Esophagus squamous epithelium (tissue), 4 donors: Measurements from ENCODE around the gene FOXL1.

Source experiments
- CTCF ChIP-seq, 6 experiments: fragments of 450-650 bp in 4 of 6; fragments of 200-600 bp in 2 of 6; sonication (generic) in 2 of 6; IDR thresholded peaks; one replicate each; pipeline ENCODE4 v1.5.1; 2016 to 2019; ENCODE audit warnings: antibody characterized with exemption in 6 of 6, mild to moderate bottlenecking in 4 of 6, moderate library complexity in 4 of 6
- POLR2A ChIP-seq, 4 donors: fragments of 450-650 bp; IDR thresholded peaks; one replicate each; pipeline ENCODE4 v1.6.1; 2017; ENCODE audit warnings: antibody characterized with exemption in 4 of 4, mild to moderate bottlenecking in 4 of 4, moderate library complexity in 3 of 4

GRCh38 chr16:86554599-86554916 is 23.8 kb upstream of the FOXL1 start:
- TF ChIP-seq POLR2A (IDR thresholded peaks at IDR 0.05) (no peak), CTCF (IDR thresholded peaks at IDR 0.05) (no peak)
